Heart left ventricle (tissue), 13 donors: ENCODE measurements around the gene IPO11.

Source experiments
- POLR2A ChIP-seq, 2 donors: fragments of 450-650 bp; IDR thresholded peaks; one replicate each; pipeline ENCODE4 v1.6.1; 2017; ENCODE audit warnings: antibody characterized with exemption in 2 of 2, mild to moderate bottlenecking in 2 of 2, moderate library complexity in 2 of 2
- TF ChIP-seq, protein P1 (sequence below), 12 donors: fragments of 200-600 bp; sonication (generic) in 4 of 12; IDR thresholded peaks; one replicate each; pipeline versions ENCODE4 v1.5.0 to v1.8.0; 2018 to 2022; ENCODE audit warnings: antibody characterized with exemption in 12 of 12, mild to moderate bottlenecking in 5 of 12
- donor health status: ischemic (EF 13 %, LVEDD 7.1; RV severe dilation, severe dysfunction).
- donor health status: DM: no; HTN: yes; CAD: no.
- donor health status: DM: no; HTN: no; CAD: no.
- donor health status: ischemic (EF 25% LVEDD 6.9; RV normal size, moderate dysfunction).
- donor health status: ischemic (EF 25% LVEDD 5.7; RV mildly dilated, moderate dysfunction).
- donor health status: ischemic (EF 35%, LVEDD 5.7; RV mildly dilated, moderate dysfunction).
- donor health status: nonischemic (EF 11% LVEDD 7.7; RV severe dilation, severe dysfunction).
- donor health status: DM: yes; HTN: yes; CAD: no.
- donor health status: PGD.
- donor health status: ischemic (EF 29% LVEDD 5.4; RV normal size, mild dysfunction).
- donor health status: nonischemic (EF 23%, LVEDD 6.1; RV moderate dilation, normal function).

DNA sequence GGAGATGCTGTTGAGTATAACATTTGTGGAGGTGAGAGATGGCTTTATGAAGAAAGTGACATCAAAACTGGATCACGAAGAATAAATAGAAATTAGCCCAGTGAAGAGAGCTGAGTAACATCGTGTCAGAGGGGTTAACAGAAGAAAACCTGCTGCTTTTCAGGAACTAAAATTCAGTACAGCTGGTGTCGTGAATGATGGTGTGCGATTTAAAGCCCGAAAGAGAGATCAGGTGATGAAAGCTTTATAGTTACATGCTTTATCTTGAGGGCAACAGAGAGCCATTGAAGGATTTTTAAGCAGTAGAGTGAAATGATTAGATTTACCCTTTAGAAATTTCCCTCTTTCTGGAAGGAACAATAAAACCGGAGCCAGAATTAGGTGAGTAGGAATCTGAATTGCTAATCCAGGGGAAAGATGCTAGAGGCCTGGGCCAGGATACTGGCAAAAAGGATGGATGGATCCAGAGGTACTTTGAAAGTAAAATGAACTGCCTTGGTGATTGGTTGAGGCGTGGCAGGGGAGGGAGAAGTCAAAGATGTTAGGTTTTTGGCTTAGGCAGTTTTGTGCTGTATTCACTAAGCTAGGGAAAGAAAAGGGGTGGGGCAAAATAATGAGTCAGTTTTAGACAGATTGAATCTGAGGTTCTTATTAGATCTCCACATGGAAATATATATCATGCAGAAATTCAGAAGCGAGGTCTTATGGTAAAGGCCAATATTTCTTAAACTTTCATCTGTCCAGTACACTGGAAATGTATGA is 169.5 kb downstream of the IPO11 start:
- no peak for TF ChIP-seq POLR2A (IDR thresholded peaks at IDR 0.05)
- TF ChIP-seq, protein P1, sequence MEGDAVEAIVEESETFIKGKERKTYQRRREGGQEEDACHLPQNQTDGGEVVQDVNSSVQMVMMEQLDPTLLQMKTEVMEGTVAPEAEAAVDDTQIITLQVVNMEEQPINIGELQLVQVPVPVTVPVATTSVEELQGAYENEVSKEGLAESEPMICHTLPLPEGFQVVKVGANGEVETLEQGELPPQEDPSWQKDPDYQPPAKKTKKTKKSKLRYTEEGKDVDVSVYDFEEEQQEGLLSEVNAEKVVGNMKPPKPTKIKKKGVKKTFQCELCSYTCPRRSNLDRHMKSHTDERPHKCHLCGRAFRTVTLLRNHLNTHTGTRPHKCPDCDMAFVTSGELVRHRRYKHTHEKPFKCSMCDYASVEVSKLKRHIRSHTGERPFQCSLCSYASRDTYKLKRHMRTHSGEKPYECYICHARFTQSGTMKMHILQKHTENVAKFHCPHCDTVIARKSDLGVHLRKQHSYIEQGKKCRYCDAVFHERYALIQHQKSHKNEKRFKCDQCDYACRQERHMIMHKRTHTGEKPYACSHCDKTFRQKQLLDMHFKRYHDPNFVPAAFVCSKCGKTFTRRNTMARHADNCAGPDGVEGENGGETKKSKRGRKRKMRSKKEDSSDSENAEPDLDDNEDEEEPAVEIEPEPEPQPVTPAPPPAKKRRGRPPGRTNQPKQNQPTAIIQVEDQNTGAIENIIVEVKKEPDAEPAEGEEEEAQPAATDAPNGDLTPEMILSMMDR (IDR thresholded peaks at IDR 0.05) = no peak
